HG02943 (cell line): Measurements from ENCODE around the gene SMURF2.

Source experiments
- ATAC-seq: cut with Tn5 transposase; IDR thresholded peaks from one replicate; pipeline ENCODE4 v1.9.1; 2021; ENCODE audit warnings: mild to moderate bottlenecking, low read depth, moderate library complexity; ENCODE audit not compliant: unreplicated experiment

SMURF2 gene

GRCh38 chr17:64546716-64547115, 115.4 kb downstream of the SMURF2 start:
- ATAC-seq: no peak

- no peak for ATAC-seq
These were observed 117.4 kb downstream of the SMURF2 start for GRCh38 chr17:64544742-64545141.

DNA sequence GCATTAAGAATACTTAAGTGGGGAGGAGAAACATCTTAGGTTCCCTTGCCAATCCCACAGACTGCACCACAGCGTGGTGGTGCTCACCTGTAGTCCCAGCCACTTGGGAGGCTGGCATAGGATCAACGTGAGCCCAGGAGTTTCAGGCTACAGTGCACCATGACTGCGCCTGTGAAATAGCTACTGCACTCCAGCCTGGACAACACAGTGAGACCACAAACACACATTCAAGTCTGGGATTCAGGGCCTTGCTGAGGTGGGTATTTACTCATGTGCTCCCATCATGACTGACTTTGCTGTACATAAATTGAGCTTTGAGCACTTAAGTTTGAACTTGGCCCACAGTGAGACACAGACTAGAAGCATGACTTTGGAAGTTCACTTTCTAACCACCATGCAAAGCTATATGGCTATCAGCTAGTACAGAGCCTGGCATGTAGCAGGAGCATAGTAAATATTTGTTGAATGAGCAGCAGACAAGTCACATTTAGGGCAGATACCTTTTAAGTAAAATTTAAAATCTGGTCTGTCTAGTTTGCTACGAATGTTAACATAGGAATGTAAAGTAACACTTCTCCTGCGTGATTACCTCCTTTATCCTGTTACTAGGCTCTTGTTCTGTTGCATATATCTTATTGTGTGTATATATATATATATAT, 121.9 kb downstream of the SMURF2 start:
- no peak for ATAC-seq

GRCh38 chr17:64538508-64539130, 123.5 kb downstream of the SMURF2 start:
- ATAC-seq: no peak

DNA sequence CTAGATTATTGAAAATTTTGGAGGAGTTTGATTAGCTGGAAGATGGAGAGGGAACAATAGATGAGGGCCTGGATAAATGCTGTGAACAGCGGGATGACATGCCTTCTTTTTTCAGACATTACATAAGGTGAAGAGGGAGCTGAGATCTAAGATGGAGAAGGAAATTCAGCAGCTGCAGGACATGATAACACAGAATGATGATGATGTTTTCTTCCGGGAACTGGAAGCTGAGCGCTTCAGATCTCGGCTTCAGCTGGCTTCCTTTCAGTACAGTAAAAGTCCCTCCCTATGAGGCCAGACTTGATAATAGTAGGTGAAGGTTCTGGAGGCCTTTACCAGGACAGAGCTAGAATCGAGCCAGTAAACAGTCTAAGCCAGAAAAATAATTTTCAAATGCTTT, 124.6 kb downstream of the SMURF2 start:
- no peak for ATAC-seq

DNA sequence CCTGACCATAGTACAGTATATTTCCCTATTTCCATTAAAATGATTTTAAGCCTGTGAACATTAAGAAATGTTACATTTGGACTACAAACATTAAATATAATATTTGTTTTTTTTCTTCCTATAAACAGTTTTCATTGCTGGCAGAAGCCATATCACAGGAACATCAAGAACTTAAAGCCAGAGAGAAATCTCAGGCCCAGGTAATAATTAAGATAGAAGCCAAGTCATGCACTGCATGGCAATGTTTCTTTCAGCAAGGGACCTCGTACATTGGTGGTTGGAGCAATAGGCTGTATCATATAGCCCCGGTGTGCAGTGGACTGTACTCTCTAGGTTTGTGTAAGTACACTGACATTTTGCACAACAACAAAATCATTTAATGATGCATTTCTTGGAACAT, 125.2 kb downstream of the SMURF2 start:
- ATAC-seq: no peak

DNA sequence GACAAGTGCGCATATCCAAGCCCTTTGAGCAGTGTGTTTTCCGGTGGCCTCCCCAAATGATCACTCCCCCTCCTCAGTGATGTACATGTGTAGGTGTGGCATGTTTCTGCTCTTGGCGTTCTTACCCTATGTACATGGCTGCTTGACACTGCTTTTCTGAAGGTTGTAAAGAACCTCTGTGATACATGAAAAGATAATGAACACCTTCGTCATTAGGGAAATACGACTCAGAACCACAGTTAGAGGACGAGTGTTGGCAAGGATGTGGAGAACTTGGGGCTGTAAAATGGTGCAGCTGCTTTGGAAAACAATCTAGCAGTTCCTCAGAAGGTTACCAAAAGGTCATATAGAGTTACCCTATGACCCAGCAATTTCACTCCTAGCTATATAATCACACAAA, 126.8 kb downstream of the SMURF2 start:
- no peak for ATAC-seq

DNA sequence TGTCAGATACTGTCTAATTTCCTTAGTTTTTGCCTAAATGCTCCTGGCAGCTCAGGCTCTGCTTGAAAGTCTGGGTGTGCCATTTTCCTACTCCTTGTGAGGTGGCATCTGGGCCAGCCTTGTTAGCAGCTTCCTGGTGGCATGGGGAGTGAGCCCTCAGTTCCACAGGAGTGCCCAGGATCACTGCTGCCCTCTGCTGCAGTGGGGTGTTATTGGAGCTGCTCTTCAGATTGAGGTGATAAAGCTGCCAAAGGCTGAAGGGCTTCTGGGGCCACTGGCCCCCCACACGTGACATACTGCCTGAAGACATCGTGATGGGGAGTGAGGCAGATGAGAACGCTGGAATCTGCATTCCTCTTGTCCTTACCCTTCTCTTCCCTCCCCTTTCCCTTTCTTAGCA, 127.9 kb downstream of the SMURF2 start:
- no peak for ATAC-seq

GRCh38 chr17:64533784-64534183, 128.3 kb downstream of the SMURF2 start:
- ATAC-seq: no peak

- no peak for ATAC-seq
These were observed 129.7 kb downstream of the SMURF2 start for GRCh38 chr17:64532409-64532808.

DNA sequence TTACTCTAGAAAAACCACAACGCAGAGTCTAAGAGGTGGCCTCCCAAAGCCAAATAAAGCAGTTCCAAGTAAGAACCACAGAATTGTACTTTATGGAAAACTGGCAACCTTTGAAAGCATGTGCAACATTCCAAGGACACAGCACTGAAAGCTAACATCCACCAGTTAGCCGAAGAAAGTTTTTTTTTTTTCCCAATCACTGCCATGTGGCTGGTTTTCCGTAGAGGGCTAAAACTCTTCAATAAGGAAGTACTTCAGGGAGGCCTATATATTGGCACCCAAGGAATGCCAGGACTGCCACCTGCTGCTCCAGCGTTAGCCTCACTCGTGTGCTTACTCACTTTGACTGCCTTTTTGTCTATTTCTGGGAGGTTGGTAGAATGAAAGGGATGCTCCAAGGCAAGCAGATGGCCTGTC, 130.1 kb downstream of the SMURF2 start:
- no peak for ATAC-seq

- no peak for ATAC-seq
These were observed 132.9 kb downstream of the SMURF2 start for GRCh38 chr17:64529221-64529620.

DNA sequence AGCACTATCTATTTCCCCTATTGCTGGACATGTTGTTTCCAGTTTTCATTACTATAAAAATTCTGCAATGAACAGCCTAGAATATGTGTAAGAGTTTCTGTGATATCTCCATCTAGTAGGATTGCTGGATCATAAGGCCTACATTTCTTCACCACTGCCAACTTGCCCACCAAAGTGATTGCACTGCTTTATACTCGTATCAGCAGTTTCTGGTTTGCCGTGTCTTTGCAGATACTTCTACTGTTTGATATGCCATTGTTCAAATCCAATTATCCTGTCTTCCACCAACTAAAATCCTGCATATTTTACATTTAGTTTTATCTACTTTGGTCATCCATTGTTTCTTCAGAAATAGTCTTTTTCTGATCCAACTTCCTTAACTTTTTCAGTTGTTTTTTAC, 134.2 kb downstream of the SMURF2 start:
- no peak for ATAC-seq

- ATAC-seq: no peak
These were observed 141.7 kb downstream of the SMURF2 start for GRCh38 chr17:64520359-64520758.

DNA sequence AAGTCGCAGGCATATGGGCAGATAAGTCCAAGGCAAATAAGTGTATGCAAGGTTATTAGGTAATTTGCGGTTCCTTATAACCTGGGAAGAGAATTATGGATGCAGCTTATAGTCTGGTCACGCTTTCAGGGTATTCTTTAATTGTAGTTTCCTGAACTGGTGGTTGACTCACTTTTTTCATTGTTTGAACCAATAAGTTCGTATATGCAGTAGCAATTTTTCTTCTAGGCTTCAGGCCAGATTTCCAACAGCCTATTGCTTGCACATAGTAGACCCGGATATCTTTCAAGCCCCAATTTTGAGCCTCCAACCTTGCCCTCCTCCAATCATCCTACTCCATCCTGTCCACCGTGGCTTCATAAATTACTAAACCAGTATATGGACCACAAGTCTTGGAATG, 142.5 kb downstream of the SMURF2 start:
- no peak for ATAC-seq

GRCh38 chr17:64515829-64516228, 146.3 kb downstream of the SMURF2 start:
- ATAC-seq: no peak

- ATAC-seq: no peak
These were observed 146.7 kb downstream of the SMURF2 start for GRCh38 chr17:64515419-64515818.

DNA sequence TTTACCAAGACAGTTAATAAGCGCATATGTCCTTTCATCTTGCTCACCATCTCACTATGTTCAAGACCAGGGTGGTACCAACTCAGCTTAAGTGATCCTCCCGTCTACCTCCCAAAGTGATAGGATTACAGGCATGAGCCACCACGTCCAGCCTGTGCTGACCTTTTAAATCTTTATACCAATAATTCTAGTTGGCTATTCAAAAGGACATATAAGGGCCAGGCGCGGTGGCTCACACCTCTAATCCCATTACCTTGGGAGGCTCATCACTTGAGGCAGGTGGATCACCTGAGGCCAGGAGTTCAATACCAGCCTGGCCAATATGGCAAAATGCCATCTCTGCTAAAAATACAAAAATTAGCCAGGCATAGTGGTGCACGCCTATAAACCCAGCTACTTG, 152.9 kb downstream of the SMURF2 start:
- ATAC-seq: no peak

- no peak for ATAC-seq
These were observed 153.4 kb downstream of the SMURF2 start for GRCh38 chr17:64508683-64509082.

DNA sequence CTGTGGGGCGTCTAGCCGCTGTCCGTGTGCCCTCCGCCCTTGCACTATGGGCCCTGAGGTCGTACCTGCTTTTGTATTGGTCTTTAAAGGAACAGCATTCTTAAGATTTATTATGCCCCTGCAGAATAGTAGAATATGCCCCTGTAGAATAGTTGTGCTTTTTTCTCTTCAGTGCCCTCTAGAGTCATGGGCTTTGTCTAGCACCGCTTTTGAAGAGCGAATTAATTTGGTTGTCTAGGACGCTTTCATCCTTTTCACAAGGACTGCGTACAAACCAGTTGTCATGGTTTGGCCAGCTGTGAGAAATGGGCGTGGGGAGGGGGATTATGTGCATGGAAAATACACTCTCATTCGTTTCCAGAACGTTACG, 154.7 kb downstream of the SMURF2 start:
- ATAC-seq: peak; percentile 2

DNA sequence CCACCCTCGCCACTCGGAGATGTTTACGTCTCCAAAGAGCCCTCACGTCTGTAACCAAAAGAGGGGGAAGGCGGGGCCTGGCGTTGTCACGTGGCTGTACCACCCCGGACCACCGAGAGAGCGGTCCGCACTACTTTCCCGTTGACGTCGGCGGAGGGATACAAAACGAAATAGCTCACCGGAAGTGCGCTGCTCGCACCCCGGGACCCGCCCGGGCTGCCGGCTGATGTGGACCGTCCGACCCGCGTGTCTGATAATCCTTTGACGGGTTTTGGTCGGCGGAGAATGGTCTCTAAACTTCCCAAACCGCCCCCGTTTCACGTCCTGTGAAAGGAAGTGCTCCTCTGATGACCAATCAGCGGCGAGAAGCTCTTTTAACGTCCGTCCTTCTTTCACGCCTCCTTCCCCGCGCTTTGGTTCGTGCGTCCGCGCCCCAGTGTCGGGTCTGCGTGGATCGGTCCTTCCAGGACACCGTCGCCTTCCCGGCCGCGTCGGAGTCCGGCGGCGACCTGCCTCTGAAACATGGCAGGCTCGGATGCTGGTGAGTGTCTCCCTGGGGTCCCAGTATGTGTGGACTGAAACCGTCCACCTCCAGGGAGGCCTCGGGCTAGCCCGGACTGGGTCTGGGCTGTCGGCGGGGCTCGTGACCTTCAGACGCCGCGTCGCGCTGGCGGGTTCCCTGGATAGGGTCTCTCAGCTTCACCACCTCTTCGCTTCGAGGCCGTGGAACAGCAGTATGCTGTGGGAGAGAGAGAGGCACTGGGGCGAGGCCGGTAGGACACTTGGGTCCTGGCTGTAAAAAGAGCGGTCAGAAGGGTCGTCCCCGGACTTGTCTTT, 155.3 kb downstream of the SMURF2 start, which contains the start of gene CEP95:
TSS of gene CEP95 (plus strand) at position 402 of the 837 bp plus-strand sequence. CDS start at position 523, 121 bp downstream.
- peak; percentile 57 for ATAC-seq

- peak; percentile 56 for ATAC-seq
These were observed 155.9 kb downstream of the SMURF2 start, which contains the start of gene DDX5 for GRCh38 chr17:64506201-64506575. TSS of gene DDX5 (minus strand) at chr17:64506289. CDS start at chr17:64506119, 170 bp downstream.
